Subcutaneous adipose tissue (tissue), 4 donors: Measurements from ENCODE around the gene NRG4. TPM values are rescaled to one million over a fixed set of nuclear protein-coding genes. Genes with fewer than 3 reads are reported as not detected.

Source experiments
- total RNA-seq, 4 donors: library from RNA; depleted of rRNA; stranded (reverse); fragments of >200 nt; gene quantifications; one replicate each; pipeline ENCODE4 v1.1.0, GENCODE V29; 2016
- TF ChIP-seq, protein P1 (sequence below): fragments of 450-650 bp; IDR thresholded peaks from one replicate; pipeline ENCODE4 v1.5.1; 2016; ENCODE audit warnings: low read depth, mild to moderate bottlenecking, control low read depth, antibody characterized with exemption, moderate library complexity

The NRG4 gene
- total RNA-seq, 4 donors from 2014 or later = not detected

DNA sequence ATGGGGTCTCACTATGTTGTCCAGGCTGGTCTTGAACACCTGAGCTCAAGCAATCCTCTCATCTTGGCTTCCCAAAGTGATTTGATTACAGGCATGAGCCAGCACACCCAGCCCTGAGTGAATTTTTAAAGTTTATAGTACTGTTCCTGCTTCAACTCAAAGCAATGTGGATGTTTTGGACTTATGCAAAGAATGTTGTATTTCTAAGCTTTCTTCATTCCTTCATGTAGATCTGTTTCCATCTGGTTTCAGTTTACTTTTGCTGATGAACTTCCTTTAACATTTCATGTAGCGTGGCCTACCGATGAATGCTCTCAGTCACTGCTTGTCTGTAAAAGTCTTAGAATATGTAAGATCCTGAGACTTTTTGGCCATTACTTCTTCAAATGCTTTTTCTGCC lies 23.2 kb downstream of the NRG4 start:
- TF ChIP-seq, protein P1, sequence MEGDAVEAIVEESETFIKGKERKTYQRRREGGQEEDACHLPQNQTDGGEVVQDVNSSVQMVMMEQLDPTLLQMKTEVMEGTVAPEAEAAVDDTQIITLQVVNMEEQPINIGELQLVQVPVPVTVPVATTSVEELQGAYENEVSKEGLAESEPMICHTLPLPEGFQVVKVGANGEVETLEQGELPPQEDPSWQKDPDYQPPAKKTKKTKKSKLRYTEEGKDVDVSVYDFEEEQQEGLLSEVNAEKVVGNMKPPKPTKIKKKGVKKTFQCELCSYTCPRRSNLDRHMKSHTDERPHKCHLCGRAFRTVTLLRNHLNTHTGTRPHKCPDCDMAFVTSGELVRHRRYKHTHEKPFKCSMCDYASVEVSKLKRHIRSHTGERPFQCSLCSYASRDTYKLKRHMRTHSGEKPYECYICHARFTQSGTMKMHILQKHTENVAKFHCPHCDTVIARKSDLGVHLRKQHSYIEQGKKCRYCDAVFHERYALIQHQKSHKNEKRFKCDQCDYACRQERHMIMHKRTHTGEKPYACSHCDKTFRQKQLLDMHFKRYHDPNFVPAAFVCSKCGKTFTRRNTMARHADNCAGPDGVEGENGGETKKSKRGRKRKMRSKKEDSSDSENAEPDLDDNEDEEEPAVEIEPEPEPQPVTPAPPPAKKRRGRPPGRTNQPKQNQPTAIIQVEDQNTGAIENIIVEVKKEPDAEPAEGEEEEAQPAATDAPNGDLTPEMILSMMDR = no peak

DNA sequence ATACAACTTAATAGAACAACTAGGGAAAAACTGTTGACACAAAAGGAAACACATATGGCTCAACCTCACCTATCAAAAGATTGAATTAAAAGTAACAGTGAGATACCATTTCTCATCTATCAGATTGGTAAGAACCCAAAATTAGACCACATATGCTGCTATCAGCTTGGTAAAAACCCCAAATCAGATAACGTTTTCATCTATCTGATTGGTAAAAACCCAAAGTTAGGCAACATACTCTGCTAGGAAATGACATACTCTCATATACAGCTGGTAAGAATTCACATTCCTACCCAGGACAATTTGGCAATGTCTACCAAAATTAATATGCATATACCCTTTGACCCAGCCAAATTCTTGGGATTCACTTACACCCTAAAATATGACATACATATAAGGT lies 26.3 kb downstream of the NRG4 start:
- TF ChIP-seq, protein P1 = no peak

DNA sequence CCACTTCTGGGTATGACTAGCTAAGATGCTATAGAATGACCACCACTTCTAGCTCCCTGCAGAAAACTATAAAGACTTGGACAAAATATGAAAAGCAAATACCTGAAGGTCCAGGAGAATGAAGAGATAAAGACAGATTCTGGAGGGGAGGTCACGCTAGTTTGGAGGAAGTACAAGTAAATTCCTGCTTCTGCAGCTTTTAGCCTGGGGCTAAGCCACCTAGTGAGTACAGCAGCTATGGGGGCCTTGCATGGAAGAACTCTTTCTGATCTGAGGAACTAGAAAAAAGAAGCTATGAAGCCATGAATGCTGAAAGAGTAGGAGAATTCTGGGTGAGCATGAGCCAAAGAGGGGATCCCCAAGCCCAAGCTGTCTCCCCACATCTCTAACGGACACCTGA lies 29.8 kb downstream of the NRG4 start:
- TF ChIP-seq, protein P1 = no peak

DNA sequence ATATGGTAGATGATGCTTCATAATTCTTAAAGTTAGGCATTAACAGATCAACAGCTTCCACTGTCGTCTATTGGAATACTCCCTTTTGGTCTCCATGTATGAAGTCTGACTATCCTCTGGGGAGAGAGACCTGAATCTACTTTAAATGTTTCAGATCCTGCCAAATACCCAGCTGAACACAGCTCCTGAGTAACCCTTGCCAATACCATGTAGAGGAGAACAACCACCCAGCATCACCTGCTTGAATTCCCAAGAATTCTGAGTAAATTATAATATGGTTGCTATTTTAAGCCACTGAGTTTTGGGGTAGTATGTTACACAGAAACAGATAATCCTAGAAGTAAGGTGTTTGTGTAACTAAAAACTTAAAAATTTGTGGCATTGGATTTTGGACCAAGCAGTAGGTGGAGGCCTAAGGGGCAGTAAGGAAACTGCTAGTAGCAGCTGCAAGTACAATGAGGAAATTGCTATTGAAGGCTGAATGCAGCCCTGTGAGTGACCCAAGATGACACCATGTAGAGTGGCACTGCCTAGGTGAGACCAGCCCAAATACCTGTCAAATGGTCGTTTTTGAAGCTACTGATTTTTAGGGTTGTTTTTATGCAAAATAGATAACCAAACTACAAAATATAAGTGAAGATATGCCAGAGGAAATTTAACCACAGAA lies 30.9 kb downstream of the NRG4 start:
- TF ChIP-seq, protein P1 = no peak

DNA sequence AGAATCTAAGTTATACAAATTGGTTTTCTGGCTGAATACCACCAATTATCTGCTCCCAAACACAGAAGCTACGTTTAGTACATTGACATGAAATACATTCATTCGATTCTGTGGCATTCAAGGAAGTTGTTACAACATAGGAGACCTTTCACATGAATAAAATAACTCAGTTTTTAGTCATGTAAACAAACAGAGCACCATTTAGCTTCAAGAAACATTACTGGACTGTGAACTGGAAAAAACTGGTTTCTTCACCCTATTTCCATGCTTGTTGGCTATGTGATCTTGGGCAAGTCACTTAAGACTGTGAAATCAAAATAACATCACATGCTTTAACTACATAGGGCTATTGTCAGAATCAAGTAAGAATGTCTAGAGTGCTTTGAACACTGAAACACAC lies 46.2 kb downstream of the NRG4 start:
- TF ChIP-seq, protein P1 = no peak

GRCh38 chr15:75961331-75961730 lies 50.9 kb downstream of the NRG4 start:
- TF ChIP-seq, protein P1 = no peak

DNA sequence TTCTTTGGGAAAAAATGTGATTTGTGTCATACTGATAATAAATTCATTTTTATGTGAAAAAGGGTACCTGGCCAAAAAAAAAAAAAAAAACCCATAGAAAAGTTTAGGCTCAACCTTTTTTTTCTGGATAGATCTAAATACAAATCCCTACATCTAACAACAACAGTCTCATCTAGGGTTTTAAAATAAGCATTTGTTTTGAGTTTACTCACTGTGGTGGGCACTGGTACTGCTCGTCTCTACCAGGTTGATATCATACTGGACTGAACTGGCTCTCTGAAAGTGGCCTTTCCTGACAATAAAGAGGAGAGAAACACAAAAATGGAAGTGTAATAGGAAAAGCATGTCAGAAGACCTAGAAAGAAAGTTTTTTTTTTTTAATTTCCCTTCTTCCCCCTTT lies 56.5 kb downstream of the NRG4 start:
- TF ChIP-seq, protein P1 = no peak
